NCI-H1105 treated with DMSO at 0.1 percent for 48 hours (cell line): ENCODE results near the gene INPP4B.

Source experiments
- DNase-seq: peaks from one replicate; lab custom pipeline; 2025; lab: John Stamatoyannopoulos, UW

INPP4B gene

DNA sequence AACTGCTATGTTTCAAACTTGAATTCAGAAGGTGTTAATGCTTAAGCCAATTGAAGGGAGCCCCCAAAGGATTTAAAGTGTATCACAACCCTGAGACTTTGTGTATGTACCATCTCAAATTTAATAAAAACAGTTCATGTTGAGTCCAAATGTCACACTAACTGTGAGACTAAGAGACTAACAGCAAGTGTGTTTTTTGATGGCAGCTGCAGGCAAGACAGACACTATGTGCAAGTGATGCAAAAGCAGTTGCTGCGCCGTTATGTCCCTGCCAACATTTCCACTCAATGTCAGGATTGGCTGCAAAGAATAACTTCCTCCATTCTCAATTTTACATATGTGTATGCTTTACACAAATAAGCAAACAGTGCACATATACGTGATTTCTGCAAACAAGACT lies 615.1 kb downstream of the INPP4B start:
- DNase-seq: no peak

DNA sequence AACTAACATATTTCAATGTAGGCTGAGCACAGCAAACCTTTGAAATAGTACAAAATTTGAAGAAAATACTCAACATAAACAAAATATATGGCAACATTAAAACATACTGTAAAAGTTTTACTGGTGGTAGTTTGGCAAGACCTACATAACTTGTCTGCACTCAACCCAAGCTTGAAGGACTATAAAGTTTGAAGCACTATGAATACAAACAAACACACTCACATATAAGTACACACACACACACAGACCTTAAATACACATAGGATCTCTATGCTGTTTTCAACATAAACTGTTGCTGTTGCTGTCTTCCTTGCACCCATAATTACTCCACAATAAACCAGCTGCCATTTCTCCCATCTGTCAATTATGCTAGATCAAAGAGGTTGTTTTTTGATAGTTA lies 620.1 kb downstream of the INPP4B start:
- DNase-seq: no peak

DNA sequence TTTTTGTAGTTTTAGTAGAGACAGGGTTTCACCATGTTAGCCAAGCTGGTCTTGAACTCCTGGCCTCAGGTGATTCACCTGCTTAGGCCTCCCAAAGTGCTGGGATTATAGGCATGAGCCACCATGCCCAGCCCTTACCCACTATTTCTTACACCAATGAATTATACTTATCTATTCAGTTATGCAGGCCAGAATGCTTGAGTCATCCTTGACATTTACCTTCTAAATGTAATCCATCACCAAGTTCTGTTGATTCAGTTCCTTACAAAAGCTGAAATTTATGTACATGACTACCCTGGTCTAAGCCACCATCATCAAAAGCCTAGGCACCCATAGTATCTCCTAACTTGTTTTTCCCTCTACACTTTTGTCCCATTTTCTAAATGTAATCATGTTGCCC lies 624.0 kb downstream of the INPP4B start:
- no peak for DNase-seq

DNA sequence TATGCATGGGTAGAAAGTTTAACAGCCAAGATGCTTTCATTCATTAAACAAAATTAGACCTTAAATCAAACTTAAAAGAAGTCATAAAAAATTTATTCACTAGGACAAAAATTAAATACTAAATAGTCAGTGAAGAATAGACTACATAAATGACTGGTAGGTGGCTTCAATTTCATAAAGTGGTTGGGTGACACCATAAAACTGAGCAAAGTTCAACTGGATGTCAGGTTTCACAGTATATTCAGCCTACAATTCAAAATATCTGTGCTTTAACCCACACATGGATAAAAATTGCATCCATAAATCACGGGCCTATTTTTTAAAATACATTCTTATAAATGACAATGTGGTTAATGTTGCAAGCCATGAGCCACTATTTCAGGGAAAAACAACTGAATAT lies 627.4 kb downstream of the INPP4B start:
- no peak for DNase-seq

DNA sequence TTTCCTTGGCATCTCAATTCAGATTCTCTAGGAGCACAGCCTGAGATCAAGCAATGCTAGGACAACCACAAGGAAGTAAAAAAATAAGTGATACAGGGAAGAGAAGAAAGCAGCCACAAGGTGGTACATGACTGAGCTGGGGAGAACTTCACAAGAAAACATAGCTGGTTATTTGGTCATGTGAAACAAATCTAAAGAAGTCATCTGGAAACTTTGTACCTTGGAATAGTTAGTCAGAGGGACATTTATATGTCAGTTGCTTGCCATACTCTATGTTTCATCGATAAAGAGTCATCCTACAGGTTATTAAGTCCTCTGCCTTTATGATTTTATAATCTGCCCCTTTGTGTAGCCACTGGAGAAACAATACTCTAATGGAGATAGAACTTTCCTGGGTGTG lies 634.7 kb downstream of the INPP4B start:
- DNase-seq: no peak

DNA sequence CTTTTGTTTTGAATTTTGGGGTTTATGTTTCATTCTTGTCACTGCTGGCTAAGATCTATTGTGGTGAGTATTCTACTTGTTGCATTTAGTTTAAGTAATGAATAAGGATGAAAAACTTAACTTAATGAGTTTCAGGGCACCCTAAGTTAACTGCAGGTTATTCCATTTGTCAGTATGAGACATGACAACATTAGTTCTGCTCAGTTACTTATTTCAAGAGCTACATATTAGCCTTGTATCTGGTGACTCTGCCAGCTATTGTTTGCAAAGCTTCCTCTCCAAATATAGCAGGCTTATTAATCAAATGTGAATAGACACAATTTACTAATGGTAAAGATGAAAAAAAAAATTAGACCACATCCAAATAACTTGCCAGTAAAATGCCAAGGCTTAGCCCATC lies 642.6 kb downstream of the INPP4B start:
- DNase-seq: no peak

DNA sequence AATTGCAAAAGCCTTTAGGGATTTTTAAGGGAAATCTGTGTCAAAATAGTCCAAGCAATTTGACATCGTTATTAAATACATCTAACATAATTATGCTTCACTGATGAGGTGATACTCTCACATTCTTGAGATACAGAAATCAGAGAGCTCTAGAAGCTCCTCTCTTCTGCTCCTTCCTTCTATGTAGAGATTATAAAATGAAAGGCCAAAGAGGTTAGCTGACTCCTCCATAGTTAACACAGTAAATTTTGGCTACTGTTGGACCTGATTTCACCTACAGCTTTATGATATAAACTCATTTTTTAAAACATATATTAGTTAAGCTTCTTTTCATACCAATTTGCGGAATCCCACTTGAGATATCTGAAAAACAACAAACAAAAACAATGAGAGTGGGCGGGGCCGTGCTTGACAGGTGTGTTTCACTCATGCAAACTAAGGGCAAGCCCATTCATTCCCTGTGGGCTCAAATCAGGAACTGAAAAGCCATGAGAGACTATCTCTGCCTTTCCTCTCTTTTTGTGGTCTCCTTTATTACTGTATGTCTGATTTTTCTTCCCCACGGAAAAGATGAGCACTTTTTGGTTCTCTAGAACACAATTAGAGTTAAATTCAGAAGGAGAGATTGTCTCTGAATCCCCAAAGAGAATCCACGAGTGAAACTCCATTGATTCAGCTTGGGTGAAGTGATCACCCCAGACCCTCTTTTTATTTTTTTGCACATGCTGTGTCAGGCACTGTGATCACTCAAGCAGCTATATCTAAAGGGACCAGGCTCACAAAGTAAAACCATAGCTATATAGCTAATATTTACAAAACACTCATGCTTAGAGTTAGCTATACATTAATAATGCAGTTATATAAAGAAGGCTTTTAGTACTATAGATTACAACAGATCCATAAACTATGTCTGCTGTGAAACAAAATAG lies 643.4 kb downstream of the INPP4B start:
- DNase-seq: no peak

DNA sequence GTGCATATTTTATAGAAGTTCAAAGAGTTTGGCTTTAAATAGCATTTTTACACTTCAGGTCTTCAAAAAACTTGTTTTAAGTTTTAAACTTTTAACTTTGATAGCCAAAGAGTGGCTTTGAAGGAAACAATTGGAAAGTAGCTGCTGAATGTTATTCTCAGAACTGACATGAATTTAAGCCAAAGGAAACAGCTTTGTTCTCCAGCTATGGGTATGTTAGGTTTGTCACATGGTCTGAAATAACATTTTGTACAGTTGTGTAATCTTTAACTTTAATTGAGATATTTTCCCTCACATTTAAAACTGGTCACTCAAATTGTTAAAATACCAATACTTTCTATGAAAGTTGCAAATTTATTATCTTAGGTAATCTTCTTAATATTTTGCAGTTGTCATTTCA lies 645.1 kb downstream of the INPP4B start:
- no peak for DNase-seq

DNA sequence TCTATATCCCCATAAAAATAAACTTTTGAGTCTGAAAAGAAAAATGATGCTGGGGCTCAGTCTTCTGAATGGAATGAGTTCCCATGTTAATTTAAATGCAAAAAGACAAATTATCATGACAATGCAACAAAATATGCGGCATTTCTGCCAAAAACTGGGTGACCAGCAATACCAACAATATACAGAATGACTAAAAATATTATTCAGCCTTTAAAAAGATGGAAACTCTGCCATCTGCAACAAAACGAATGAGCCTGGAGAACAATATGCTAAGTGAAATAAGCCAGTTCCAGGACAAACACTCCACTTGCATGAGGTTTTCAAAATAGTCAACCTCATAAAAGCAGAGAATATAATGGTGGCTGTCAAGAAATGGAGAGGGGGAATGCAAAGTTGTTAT lies 651.2 kb downstream of the INPP4B start:
- no peak for DNase-seq

DNA sequence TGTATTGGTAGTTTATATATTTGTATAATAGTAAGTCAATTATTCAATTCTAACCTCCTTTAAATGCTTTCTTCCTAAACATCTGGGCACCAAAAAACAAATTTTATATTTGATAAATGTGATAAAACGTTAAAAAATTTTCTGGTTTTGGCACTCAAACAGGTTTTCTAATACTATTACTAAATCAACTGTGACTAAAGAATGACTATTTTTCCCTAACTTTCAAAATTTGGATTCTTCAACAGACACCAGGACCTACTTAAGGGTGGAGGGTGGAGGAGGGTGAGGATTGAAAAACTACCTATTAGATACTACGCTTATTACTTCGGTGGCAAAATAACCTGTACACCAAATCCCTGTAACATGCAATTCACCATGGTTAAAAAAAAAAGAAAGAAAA lies 654.2 kb downstream of the INPP4B start:
- no peak for DNase-seq

DNA sequence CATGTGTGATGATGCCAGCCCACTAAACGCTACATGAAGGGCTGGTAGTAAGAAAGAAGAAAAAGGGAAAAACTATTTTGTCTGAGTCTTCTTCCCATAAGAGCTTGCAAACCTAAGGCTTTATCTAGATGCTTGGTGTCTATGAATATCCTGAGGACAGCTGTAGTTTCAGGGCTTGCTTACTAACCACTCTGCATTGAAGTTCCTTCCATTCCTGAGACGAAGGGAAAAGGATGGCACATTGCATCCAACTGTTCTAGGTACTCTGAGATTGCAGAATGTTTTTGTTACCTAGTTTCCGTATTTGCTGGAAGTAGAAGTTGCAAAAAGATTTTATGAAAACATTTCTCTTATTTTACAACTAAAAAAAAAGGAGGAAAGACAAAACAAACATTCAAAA lies 665.1 kb downstream of the INPP4B start:
- DNase-seq: no peak

DNA sequence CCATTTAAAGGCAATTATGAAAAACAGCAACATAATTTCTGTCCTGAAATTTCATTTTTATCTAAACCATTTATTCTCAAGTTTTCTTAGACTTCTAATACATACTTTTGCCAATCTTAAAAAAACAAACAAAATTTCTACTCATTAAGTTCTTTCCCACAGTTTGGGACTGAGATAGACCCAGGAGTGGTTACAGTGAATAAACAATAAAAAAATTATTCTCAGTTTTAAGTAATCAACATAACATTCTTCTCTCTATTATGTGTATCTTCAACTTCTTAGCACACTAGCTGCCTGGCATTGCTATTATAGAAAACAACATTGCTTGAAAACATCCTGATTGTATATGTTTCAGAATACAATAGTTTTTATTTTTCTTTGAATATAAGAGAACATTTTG lies 676.9 kb downstream of the INPP4B start:
- DNase-seq: no peak

DNA sequence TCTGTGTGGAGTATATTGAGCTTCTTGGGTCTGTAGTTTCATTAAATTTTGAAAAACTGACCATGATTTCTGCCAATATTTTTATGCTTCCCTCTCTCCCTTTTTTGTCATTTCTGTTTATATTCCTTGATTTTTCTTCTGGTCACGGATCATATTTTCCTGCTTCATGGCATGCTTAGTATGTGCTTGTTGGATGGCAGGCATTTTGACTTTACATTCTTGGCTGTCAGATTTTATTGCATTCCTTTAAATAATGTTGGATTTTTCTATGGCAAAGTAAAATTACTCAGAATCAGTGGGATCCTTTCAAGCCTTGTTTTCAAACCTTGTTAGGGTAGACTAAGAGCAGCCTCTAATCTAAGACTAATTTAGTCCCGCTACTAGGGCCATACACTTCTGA lies 677.9 kb downstream of the INPP4B start:
- DNase-seq: no peak

DNA sequence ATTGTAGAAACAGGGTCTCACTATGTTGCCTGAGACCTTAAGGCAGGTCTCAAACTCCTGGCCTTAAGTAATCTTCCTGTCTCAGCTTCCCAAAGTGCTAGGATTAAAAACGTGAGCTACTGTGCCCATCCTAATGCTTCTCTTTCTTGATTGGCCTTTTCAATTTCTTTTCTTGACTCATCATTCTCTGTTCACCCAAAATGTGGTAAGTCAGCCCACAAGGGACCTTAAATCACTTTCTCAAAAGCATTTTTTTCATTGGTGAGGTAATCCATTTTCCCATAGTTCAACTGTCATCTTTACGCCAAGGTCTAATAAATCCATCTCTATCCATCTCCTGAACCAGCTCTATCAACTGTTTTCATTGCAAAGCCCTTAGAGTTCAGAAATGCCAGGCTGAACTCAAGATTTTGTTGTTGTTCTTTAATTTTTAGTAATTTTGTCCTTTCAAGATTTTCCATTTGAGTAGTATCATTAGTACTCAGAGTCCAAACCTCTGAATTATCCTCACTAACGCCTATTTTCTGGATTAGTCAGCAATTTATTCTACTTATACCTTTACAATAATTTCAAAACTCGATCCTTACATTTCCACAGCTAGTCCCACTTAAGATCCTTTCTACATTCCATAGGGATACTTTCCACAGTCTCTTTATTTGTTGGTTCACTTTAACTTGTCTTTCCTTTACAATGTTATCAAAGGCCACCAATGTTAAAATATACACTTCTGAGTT lies 681.2 kb downstream of the INPP4B start:
- DNase-seq: no peak

DNA sequence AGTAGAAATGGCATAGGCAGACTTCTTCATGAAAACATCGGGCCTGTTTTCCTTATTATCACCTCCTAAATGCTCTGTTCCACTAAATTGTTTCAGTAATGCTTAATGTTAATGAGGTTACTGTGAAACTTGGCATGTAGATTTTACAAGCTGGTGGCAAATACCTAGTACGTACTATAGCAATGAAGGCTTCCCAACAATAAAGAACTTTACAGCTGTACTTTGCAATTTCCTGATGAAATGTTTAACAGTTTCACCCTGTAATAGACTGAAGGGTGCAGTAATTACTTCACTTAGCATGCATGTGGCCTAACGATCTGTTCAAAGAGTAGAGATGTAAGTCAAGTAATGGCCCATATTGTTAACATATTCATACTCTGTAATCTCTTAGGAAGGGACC lies 685.0 kb downstream of the INPP4B start:
- DNase-seq: no peak

DNA sequence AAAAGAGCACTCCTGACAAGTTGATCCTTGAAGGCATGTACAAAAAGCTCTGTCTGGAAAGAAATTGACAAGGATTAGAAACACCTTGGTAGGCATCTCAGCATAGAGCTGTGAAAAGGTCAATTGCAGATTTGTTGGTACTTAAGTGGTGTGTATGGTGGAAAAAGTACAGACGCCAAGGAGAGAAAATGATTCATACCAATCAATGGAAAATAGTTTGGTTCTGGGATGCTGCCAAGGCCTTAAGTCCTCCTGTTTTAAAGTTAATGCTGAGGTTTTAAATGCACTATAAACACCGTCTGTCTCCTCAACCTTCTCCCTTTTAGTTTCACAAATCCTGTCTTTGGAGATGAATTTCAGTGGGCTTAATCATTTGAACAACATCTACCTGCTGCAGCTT lies 685.6 kb downstream of the INPP4B start:
- no peak for DNase-seq

DNA sequence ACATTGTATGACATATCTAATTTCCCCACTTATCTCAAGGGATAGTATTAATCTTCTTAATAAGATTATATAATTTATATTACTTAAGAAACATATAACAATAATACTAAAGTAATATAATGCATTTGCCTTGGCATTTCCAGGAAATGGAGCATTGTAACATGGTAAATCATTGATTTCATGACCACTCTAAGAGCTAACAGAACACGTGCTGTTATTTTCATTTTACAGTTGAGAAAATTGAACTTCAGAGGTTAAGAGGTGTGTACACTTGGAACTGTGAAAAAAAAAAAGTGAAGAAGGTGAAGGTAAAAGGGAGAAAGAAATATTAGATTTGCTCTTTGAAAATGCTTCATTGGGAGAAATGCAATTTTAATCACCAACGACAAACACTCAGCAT lies 687.1 kb downstream of the INPP4B start:
- no peak for DNase-seq

DNA sequence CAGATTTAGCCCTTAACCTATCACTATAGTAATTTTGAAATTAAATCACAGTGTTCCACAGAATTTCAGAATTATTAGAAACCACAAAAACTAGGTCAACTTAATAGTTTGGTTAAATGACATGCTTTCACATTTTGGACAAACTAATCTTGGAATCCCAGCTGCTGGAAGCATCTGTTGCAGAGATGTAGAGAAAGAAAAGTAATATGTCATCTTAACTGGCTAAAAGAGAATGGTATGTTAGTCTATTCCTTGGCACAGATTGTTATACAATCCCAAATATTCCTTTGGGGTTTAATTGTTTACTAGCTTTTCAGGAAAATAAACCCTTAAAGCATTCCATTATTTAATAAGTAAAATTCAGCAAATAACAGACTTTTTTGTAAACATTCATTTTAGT lies 689.8 kb downstream of the INPP4B start:
- no peak for DNase-seq

DNA sequence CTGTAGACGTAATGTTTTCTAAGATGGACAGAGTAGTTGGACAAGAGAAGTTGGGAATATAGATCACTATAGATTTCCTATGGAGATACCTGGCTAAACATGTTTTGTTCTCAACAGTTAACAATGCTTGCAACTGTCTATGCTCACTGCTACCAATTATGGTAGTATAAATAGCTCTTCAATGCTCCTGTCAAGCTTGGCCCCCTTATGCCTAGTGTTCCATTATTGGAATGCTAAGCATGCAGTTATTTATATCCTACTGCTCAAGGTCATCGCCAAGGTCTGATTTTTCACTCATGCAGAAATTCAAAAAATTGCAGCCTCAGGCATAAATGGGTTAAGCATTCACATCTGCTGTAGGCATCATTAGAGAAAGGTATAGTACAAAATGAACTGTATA lies 690.8 kb downstream of the INPP4B start:
- no peak for DNase-seq

DNA sequence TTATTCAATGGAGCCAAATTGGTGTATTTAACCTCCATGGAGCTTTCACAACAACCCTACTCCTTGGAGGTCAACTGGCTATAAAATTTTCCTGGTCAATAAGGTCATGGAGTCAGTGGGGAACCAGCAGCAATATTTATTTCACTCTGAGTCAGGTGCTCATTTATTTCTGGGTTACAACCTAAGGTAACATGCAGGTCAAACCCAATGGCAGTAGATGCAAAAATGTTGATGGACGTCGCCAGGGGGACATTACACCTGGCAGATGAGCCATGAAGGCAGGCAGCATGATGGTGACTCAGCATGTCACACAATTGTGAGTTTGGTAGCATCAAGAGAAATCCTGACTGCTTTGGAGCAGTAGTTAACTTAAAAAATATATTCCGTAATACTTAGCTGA lies 695.6 kb downstream of the INPP4B start:
- DNase-seq: no peak

DNA sequence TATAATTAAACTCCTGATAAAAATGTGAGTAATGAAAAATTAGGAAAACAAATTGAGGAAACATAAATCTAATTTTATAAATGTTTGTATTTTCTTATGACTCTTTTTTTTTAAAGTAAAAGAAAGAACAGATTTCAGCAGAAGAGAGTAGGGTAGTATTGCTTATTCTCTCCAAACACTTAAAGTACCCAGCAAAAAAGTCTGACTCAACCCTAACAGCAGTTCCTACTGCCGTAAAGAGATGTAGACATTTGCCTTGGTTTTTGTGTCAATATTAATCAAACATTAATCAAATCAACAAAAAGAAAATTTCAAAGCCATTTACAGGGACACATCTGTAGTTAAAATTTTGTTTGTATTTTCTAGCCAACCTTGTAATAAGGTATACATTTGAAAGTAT lies 701.3 kb downstream of the INPP4B start:
- no peak for DNase-seq

DNA sequence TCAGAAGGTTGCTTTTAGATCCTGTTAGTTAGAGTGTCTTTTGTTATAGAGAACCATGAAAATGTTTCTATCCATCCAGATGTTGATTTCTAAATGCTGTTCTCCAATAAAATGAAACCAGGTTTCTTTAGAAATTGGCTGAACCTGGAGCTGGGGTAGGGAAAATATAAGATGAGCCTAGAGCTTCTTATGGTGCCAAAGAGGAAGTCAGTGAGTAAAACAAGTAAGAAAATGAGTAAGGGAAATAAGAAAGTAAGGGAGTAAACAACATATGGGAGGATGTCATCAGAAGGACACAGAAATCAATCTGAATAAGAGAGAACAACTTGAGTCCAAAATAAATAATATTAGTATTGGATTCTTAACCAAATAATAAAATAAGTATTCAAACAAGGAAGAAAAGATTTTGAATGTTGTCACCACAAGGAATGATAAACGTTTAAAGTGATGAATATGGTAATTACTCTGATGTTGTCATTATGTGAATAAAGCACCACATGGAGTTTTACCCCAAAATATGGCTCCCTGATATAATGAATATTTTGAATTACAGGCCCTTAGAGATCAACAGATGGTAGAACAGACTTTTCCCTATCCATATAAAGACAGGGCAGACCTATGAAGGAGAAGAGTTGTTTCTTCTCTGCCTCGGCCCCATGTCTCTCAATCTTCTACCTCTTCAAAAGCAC lies 703.6 kb downstream of the INPP4B start:
- no peak for DNase-seq

DNA sequence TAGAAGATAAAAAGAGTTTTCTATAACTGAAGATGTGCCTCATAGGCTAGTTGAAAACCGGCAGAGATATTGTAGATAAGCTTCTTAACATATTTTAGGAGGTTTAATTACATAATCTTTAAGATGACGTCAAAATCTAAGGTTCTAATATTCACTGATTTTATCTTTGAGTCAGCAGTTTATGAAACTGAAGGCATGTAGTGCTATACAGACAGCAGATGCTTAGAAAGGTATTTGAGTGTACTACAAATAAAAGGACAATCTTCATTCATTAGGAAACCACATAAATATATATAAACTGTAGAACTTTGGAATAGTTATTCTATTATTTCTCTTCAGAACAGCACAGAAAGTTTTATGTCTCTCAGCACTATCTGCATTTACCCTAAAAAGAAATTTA lies 704.9 kb downstream of the INPP4B start:
- no peak for DNase-seq
